Peyer's patch (tissue), 4 donors: ENCODE data around the gene SPATA16.

Experiments
- CTCF ChIP-seq, 6 experiments: fragments of 450-650 bp in 4 of 6; fragments of 200-600 bp in 2 of 6; sonication (generic) in 1 of 6; IDR thresholded peaks; one replicate each; pipeline ENCODE4 v1.5.1; 2017 to 2019; ENCODE audit warnings: antibody characterized with exemption in 6 of 6, mild to moderate bottlenecking in 3 of 6, moderate library complexity in 1 of 6
- POLR2A ChIP-seq, 2 donors: fragments of 450-650 bp; IDR thresholded peaks; one replicate each; pipeline ENCODE4 v1.5.1; 2017; ENCODE audit warnings: antibody characterized with exemption in 2 of 2, mild to moderate bottlenecking in 2 of 2, moderate library complexity in 2 of 2

- no peak for TF ChIP-seq CTCF (IDR thresholded peaks at IDR 0.05)
- no peak for TF ChIP-seq POLR2A (IDR thresholded peaks at IDR 0.05)
Measured at GRCh38 chr3:173066044-173067004, 74.7 kb downstream of the SPATA16 start.
